ENCODE data around the gene IPO8.

Gene IPO8

GRCh38 chr12:30700216-30700900 is 4.7 kb upstream of the IPO8 start:
- ATAC-seq (replicated peaks) (no peak), DNase-seq (no peak)
- Mint-ChIP-seq H3K9me3 (no peaks in the 10 kb centered on the region), H3K27me3 (no peaks in the 10 kb centered on the region), H3K4me3 (no peak overlapping the region), H3K36me3 (ENCODE audit: insufficient read depth) (peaks cover 10% of the 10 kb centered on the region), H3K4me1 (ENCODE audit: low read depth in 2 of 2) (peaks cover 6 to 8% of the 10 kb centered on the region in 2 donors), H3K27ac (peak overlapping the region in 1 of 2 donors; percentile 7)

GRCh38 chr12:30698346-30698745 is 2.7 kb upstream of the IPO8 start:
- no peaks in the 10 kb centered on the region for H3K27me3 Mint-ChIP-seq
- ATAC-seq (replicated peaks) (no peak), DNase-seq (no peak)
- peaks cover 10% of the 10 kb centered on the region for H3K36me3 Mint-ChIP-seq (ENCODE audit: insufficient read depth)
- no peak overlapping the region for H3K4me3 Mint-ChIP-seq
- H3K27ac Mint-ChIP-seq = no peak overlapping the region
- H3K9me3 Mint-ChIP-seq = no peaks in the 10 kb centered on the region
- H3K4me1 Mint-ChIP-seq (ENCODE audit: low read depth in 2 of 2) = peaks cover 21 to 23% of the 10 kb centered on the region in 2 donors

- Mint-ChIP-seq H3K4me3 (no peak overlapping the region), H3K27ac (peak overlapping the region in 1 of 2 donors; percentile 98), H3K36me3 (ENCODE audit: insufficient read depth) (peaks cover 10% of the 10 kb centered on the region), H3K9me3 (no peaks in the 10 kb centered on the region), H3K4me1 (ENCODE audit: low read depth in 2 of 2) (peaks cover 24 to 30% of the 10 kb centered on the region in 2 donors), H3K27me3 (no peaks in the 10 kb centered on the region)
- no peak for ATAC-seq (replicated peaks)
- DNase-seq = no peak
These were observed 1.3 kb upstream of the IPO8 start for GRCh38 chr12:30696943-30697342.

- ATAC-seq (replicated peaks) (no peak), DNase-seq (no peak)
- Mint-ChIP-seq H3K27ac (peak overlapping the region; percentile 97 to 98), H3K4me1 (ENCODE audit: low read depth in 2 of 2) (peaks cover 24 to 34% of the 10 kb centered on the region in 2 donors), H3K4me3 (peak overlapping the region; percentile 96 to 98), H3K36me3 (ENCODE audit: insufficient read depth) (peaks cover 10% of the 10 kb centered on the region), H3K27me3 (no peaks in the 10 kb centered on the region), H3K9me3 (no peaks in the 10 kb centered on the region)
These were observed 817 bp upstream of the IPO8 start for GRCh38 chr12:30696486-30696885.

- peaks cover 10% of the 10 kb centered on the region for H3K36me3 Mint-ChIP-seq (ENCODE audit: insufficient read depth)
- no peaks in the 10 kb centered on the region for H3K27me3 Mint-ChIP-seq
- H3K4me1 Mint-ChIP-seq (ENCODE audit: low read depth in 2 of 2) = peaks cover 28 to 38% of the 10 kb centered on the region in 2 donors
- H3K9me3 Mint-ChIP-seq = no peaks in the 10 kb centered on the region
- peak overlapping the region; percentile 97 to 98 for H3K27ac Mint-ChIP-seq
- DNase-seq = no peak
- peak overlapping the region; percentile 96 to 98 for H3K4me3 Mint-ChIP-seq
- peak; percentile 21 for ATAC-seq (replicated peaks)
These were observed 387 bp upstream of the IPO8 start for GRCh38 chr12:30696103-30696408.

GRCh38 chr12:30694412-30695198 is 1.1 kb downstream of the IPO8 start:
- peaks cover 16% of the 10 kb centered on the region for H3K36me3 Mint-ChIP-seq (ENCODE audit: insufficient read depth)
- ATAC-seq (replicated peaks) = no peak
- H3K9me3 Mint-ChIP-seq = no peaks in the 10 kb centered on the region
- H3K4me1 Mint-ChIP-seq (ENCODE audit: low read depth in 2 of 2) = peaks cover 29 to 45% of the 10 kb centered on the region in 2 donors
- H3K4me3 Mint-ChIP-seq = peak overlapping the region; percentile 96 to 98
- DNase-seq = no peak
- peak overlapping the region; percentile 97 to 98 for H3K27ac Mint-ChIP-seq
- no peaks in the 10 kb centered on the region for H3K27me3 Mint-ChIP-seq

GRCh38 chr12:30692470-30692869 is 3.2 kb downstream of the IPO8 start:
- no peak for DNase-seq
- no peaks in the 10 kb centered on the region for H3K27me3 Mint-ChIP-seq

GRCh38 chr12:30691122-30691879 is 4.4 kb downstream of the IPO8 start:
- no peaks in the 10 kb centered on the region for H3K27me3 Mint-ChIP-seq
- H3K9me3 Mint-ChIP-seq = no peaks in the 10 kb centered on the region
- peaks cover 13% of the 10 kb centered on the region for H3K36me3 Mint-ChIP-seq (ENCODE audit: insufficient read depth)
- peaks cover 29 to 52% of the 10 kb centered on the region in 2 donors for H3K4me1 Mint-ChIP-seq (ENCODE audit: low read depth in 2 of 2)
- H3K27ac Mint-ChIP-seq = peak overlapping the region; percentile 65 to 85
- ATAC-seq (replicated peaks) = no peak
- DNase-seq = no peak
- H3K4me3 Mint-ChIP-seq = no peak overlapping the region

More at GRCh38 chr12:30692470-30692869, 3.2 kb downstream of the IPO8 start:
- ATAC-seq (replicated peaks) = no peak
- Mint-ChIP-seq H3K27ac (peak overlapping the region in 1 of 2 donors; percentile 2), H3K36me3 (ENCODE audit: insufficient read depth) (peaks cover 17% of the 10 kb centered on the region), H3K9me3 (no peaks in the 10 kb centered on the region), H3K4me1 (ENCODE audit: low read depth in 2 of 2) (peaks cover 29 to 50% of the 10 kb centered on the region in 2 donors), H3K4me3 (no peak overlapping the region)

GRCh38 chr12:30687265-30687986 is 8.2 kb downstream of the IPO8 start:
- DNase-seq = no peak
- Mint-ChIP-seq H3K9me3 (no peaks in the 10 kb centered on the region), H3K27ac (peak overlapping the region in 1 of 2 donors; percentile 63), H3K4me1 (ENCODE audit: low read depth in 2 of 2) (peaks cover 8 to 26% of the 10 kb centered on the region in 2 donors), H3K4me3 (no peak overlapping the region), H3K27me3 (no peaks in the 10 kb centered on the region), H3K36me3 (ENCODE audit: insufficient read depth) (peaks cover 27% of the 10 kb centered on the region)
- no peak for ATAC-seq (replicated peaks)

GRCh38 chr12:30679241-30679640 is 16.4 kb downstream of the IPO8 start:
- Mint-ChIP-seq H3K9me3 (no peaks in the 10 kb centered on the region), H3K4me1 (ENCODE audit: low read depth in 2 of 2) (peaks cover 1 to 4% of the 10 kb centered on the region in 2 donors), H3K27ac (no peak overlapping the region), H3K27me3 (no peaks in the 10 kb centered on the region), H3K4me3 (no peak overlapping the region), H3K36me3 (ENCODE audit: insufficient read depth) (peaks cover 45% of the 10 kb centered on the region)
- ATAC-seq (replicated peaks) (no peak), DNase-seq (no peak)

- peaks cover 0 to 4% of the 10 kb centered on the region in 2 donors for H3K4me1 Mint-ChIP-seq (ENCODE audit: low read depth in 2 of 2)
- no peaks in the 10 kb centered on the region for H3K9me3 Mint-ChIP-seq
- DNase-seq = no peak
- peaks cover 52% of the 10 kb centered on the region for H3K36me3 Mint-ChIP-seq (ENCODE audit: insufficient read depth)
- no peak for ATAC-seq (replicated peaks)
- no peak overlapping the region for H3K27ac Mint-ChIP-seq
- no peaks in the 10 kb centered on the region for H3K27me3 Mint-ChIP-seq
- H3K4me3 Mint-ChIP-seq = no peak overlapping the region
These were observed 17.4 kb downstream of the IPO8 start for GRCh38 chr12:30678221-30678620.

- H3K27ac Mint-ChIP-seq = peak overlapping the region in 1 of 2 donors; percentile 17
- no peak for ATAC-seq (replicated peaks)
These were observed 34.5 kb downstream of the IPO8 start for GRCh38 chr12:30661210-30661609.

More at GRCh38 chr12:30661210-30661609, 34.5 kb downstream of the IPO8 start:
- no peak for DNase-seq
- Mint-ChIP-seq H3K4me1 (ENCODE audit: low read depth in 2 of 2) (peaks cover 0 to under 1% of the 10 kb centered on the region in 2 donors), H3K36me3 (ENCODE audit: insufficient read depth) (peaks cover 65% of the 10 kb centered on the region), H3K9me3 (no peaks in the 10 kb centered on the region), H3K4me3 (no peak overlapping the region), H3K27me3 (no peaks in the 10 kb centered on the region)

Data from effector memory CD8-positive, alpha-beta T cell (primary cell).